NCI-H748 (cell line): ENCODE measurements around the gene TAC3.
"Not testable (repeated sequence)": the region's sequence is repeated elsewhere in the genome, so short reads cannot be mapped to it uniquely, and the experiment has no call there.

Experiments used
- DNase-seq: peaks from one replicate; lab custom pipeline; 2025; ENCODE audit not compliant: unreplicated experiment; lab: John Stamatoyannopoulos, UW

Gene TAC3

DNA sequence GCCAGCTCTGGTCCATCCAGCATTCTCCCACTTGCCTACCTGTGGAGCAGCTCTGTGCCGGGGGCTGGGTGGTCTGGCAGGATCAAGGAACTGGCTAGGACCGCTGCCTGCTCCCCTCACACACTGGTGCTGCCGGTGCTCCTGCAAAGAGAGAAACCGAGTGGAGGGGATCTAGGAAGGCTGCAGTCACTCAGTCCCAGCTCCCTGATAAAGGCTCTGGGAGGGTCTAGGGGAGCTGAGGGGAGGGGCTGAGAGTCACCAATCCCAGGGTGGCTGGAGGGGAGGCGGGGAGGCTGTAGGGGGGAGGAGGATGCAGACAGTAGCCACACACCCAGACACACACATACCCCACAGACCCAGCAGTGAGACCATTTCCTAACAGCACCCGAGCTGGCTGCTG, at the start of gene TAC3:
Gene TAC3 (minus strand): TSS at position 182 of the 400 bp plus-strand sequence. CDS start 732 bp downstream, outside the sequence.
- no peak for DNase-seq

DNA sequence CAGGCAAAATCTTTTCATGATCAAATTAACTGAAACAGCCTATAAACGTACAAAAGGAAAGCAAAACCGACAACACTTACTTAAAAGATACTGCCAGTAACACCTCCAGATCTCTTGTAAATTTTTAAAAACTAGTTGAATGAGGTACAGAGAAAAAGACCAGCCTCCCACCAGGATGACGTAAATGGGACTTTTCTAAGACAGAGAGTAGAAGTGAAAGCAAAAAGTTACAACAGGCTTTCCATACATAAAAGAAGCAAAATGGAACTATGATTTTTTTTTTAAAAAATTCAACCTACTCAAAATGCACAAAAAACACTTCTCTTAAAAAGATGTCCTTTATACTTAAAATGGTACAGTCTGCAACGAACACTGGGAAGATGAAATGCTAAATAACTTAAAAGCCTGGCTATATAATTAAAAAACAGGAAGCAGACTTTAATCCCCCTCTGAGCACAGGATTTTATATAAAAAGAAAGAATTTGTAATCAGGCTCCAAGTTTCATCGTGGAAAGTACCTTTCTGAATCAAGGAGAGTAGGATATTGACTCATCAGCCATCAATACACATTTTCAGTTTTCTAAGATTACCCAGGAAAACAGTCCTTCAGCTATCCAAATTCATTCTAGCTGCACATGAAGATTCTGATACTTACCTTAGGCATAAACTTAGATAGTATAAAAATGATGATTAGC, 47.8 kb upstream of the TAC3 start:
- DNase-seq = no peak

DNA sequence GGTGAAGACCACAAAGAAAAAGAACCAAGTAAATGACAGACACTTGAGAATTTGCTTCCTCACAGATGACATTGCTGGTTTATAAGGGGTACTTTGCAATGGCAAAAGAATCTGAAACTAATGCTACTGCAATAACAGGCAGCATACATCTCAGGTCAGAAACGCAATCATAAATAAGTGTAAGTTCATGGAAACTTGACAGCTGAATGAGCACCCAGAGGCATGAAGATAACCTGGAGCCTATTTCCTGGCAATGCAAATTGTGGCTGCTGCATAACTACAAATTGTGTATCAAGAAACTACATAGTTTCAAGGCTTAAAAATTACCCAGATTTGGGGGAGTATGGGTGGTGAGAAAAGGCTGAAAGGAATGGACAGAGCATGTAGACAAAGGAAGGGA, 42.1 kb upstream of the TAC3 start:
- DNase-seq = no peak

DNA sequence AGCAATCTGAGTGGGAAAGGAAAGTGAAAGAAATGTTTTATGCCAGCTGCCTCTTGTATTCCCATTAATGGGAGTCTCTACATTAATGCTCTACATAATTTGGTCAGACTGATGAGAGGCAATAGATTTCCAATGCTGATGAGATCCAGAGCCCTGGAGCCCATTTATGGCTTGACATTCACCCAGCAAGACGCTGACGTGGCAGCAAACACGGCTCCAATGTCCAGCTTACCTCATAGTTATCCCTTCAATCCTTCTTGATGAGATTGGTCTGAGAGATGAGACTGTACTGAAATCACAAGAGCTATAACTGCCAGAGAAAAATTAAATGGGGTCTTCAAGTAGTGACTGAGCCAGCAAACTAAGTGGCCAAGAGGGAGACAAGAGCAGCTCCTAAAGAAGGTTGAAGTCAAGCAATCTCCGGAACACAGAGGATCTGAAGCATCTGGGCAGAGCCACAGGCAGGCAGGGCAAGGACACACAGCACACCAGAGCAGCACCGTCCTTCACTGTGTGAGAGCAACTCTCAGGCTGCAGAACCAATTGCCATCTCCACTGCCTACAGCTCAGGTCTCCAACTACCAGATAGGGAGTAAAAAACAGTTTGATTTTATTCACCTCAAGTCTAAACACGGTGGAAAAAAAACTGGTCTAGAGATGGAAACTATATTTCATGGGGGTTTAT, 40.9 kb upstream of the TAC3 start:
- no peak for DNase-seq

DNA sequence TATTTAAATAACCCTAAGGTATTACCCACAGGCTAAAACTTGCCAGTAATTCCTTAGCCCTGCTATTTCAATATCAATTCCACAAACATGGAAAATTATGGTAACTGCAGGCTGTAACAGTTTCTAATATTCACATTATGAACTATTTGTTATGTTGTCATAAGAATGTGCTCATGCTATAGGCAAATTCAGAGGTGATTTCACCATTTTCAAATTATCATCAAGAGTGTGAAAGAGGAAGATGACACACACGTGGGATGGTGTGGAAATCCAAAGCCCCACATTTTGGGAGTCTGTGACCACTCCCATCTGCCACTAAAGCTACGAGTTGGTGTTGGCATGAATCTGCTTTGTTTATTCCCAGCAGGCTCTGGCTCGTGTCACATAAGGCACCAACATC, 39.5 kb upstream of the TAC3 start:
- no peak for DNase-seq

DNA sequence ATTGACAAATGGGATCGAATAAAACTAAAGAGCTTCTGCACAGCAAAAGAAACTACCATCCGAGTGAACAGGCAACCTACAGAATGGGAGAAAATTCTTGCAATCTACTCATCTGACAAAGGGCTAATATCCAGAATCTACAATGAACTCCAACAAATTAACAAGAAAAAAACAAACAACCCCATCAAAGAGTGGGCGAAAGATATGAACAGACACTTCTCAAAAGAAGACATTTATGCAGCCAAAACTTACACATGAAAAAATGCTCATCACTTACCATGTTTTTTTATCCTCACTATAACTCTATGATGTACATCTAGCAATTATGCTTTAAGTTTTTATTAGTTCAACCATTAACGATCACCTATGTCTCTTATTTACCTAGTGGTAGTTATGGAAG, 37.6 kb upstream of the TAC3 start:
- not testable (repeated sequence) for DNase-seq

DNA sequence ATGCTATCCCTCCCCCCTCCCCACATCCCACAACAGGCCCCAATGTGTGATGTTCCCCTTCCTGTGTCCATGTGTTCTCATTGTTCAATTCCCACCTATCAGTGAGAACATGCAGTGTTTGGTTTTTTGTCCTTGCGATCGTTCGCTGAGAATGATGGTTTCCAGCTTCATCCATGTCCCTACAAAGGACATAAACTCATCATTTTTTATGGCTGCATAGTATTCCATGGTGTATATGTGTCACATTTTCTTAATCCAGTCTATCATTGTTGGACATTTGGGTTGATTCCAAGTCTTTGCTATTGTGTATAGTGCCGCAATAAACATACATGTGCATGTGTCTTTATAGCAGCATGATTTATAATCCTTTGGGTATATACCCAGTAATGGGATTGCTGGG, 36.8 kb upstream of the TAC3 start:
- DNase-seq = not testable (repeated sequence)

DNA sequence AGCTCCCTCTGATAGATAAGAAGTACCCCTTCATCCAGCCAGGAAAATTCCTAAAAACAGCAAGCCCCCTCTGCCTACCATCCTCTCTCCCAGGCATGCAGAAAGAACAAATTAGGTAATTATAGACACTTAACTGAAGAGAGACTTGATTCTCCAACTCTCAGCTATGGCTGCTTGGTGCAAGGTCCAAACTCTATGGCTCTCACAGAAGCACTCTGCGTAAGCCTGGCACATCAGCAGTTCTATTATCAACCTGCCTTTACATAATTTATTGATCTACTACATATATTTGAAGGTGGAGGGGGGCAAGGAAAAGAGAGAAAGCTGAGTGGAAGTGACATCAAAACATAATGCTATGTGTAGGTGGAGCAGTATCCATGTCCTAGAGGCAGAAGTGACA, 34.7 kb upstream of the TAC3 start:
- no peak for DNase-seq

DNA sequence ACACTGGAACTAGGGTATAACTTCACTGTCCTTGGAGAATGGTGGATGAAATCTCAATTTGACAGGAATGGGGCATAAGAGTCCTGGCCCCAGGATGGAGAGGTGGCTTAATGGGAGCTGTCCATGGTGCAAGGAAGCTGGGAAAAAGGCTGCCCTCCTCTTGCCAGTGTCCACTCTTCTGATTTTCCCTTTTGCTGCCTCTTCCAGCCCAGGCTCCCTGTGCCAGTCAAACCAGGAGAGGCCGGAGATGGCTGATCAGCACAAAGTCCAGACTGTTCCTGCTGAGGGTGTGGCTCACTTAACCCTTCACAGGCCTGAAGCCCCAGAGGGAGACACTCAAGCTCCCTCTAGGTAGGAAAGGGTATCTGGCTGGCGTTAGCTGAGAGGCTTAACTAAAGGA, 33.6 kb upstream of the TAC3 start, which contains the start of gene MYO1A:
Gene MYO1A (minus strand): TSS at position 240 of the 400 bp plus-strand sequence. CDS start 1,806 bp downstream, outside the sequence.
- DNase-seq = no peak

DNA sequence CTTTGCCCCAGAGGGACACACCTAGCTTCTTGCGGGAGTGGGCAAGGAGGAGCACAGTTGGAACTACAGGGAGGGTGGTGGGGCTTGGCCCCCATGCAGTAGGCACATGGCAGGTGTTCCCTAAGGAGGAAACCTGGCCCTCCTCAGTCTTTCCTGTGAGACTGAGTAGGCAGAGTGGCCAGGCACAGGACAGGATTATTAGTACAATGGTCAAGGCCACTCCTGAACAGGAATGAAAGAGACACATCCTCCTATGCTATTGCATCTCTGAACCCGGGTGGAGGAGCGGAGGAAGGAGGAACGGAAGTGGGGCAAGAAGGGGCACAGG, 32.8 kb upstream of the TAC3 start:
- DNase-seq = no peak

DNA sequence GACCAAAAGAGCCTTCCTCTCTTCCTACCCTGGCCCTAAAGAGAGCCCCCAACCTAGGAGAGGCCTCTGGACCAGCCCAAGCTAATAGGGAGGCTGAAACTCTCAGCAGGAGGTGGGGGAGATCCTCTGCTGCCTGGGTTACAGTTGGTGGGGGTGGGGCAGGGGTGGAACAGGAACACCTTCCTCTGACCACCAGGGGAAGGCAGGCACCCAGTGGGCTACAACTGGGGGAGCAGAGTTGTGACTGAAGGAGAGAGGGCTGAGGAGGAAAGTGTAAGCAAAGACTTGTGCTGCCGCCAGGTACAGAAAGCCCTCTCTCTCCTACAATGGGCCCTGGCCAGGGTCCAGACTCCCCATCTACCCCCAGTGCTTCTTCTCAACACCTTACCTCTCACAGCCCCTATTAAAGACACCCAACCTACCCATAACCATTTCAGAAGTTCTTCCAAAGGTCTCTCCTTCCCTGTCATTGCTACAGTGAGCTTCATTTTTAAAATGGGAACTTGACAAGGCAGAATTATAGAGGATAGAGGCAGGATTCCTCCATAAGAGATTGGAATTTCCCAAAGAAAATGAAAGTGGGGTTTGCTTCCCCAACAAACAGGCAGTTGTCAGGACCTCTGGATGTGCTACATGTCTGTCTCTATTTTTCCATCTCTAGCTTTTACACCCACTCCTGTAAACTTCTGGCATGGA, 32.2 kb upstream of the TAC3 start:
- no peak for DNase-seq

DNA sequence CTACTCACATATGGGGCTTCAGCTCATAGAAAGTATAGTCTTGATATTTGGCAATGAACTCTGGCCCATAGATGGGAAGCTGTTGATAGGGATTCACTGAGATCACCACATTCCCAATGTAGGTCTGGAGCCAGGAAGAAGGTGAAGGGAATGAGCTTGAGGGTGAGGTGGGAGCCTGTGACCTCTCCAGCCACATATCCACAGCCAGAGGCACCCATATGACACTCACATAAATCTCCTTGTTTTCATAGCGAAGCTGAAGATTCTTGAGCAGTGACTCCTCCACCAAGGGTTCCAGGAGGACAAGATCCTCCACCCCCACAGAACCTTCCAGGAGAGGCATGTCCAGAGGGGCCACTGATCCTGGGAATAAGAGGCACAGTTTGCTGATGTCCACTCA, 31.7 kb upstream of the TAC3 start:
- DNase-seq = no peak

DNA sequence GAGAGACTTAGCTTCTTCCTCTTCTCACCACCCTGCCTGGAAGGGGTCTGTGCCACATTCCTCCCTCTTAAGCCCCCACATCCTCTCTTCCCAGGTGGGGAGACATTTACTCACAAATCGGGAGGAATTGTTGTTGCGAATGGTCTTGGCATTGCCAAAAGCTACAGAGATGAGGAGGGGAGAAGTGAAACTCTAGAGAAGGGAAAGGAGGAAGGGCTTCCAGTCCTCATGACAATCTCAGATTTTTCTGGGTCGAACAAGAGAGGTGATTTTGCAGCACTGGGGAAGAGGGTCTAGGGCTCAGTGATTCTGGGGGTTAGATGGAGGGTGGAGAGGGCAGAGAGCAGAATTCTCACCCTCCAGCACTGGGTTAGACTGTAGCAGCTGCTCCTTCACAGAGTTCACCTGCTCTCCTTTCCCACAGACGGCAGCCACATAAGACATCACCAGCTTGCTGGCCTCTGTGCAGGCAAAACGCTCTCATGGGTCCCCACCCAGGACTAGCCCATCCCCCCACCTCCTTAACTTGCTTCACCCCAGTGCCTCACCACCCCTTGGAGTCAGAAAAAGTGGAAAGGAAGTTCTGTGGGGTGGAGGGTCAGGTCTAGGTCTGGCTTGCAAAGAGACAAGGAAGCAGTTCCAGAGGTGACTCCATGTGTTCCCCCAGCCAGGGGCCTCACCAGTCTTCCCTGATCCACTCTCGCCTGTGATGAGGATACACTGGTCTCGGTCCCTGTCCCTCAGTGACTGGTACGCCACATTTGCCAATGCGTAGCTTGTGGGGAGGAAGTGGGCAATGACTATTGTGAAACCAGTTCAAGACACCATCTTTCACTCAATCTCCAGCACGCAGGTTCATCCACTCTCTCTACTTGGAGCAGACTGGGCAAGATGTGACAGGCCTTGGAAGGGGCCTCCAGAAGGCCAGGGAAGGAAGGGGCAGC, 30.9 kb upstream of the TAC3 start:
- DNase-seq = no peak

DNA sequence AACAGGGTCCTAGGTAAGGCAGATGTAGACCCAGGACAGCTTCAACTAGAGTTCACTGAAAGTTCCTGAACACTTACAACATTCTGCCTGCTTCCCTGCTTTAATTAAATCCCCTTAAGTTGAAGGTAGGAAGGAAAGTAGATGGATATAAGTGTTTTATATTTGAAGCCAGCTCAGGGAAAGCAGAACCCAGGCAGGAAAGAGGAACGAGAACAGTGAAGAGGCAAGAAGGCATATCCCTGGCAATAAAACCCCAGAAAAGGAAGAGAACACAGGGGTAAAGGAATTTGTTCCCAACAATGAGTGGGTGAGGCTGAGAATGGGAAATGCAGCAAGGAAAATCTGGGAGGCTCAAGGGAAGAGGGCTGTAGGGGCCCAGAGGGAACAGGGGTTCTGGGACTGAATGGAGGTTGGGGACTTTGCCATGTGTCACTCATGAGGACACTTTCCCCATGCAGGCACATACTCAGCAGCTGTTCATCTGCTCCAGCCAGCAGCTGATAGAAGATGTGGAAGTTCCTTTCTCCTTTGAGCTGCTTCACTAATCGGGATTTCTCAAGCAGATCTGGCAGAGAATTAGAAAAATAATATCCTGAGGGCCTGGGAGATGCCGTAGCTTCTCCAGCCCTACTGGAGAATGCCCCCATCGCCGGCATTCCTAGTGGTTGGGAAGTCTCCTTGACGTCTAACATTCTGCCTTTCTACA, 29.9 kb upstream of the TAC3 start:
- no peak for DNase-seq

DNA sequence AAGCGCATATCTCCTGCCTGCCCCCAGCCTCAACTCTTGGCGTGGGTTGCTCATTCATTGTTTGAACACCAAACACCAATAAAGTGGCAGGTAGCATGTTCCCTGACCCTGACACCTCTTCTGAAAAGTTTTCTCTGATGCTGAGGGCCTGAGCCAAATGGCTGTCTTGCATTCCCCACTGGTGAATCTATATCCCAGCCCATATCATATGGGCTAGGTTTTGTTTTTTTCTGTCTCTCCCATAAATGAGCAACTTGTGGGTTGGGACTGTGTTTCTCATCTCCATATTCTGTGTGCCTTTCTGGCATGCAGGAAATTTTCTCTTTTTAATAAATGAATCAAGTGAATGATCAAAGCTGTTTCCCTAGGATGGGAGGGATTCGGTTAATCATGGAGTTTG, 28.6 kb upstream of the TAC3 start:
- DNase-seq = no peak

DNA sequence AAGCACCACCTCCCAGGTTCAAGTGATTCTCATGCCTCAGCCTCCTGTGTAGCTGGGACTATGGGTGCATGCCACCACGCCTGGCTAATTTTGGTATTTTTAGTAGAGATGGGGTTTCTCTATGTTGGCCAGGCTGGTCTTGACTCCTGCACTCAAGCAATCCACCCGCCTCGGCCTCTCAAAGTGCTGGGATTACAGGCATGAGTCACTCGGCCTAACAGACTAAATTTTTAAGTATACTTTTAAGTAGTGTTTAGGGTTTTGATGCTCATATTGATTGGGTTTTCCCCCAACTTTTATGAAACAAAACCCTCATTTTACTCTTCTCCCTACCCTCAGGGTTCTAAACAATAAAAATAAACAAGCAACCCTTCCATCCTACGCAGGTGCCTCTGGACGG, 28.1 kb upstream of the TAC3 start:
- no peak for DNase-seq

DNA sequence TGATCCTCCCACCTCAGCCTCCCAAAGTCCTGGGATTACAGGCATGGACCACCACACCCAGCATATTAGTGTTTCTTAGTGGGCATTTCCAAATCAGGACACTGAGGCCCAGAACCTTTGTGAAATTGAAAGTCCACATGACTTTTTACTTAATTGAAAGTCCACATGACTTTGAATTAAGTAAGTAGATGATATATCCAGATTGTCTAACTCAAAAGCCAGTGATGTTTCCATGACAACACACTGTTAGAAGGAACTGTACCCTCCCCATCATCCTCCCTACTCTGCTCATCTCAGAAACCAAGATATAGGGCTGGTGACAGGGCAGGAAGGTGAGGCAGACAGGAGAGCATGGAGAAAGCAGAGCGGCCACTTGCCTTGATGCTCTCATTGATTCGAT, 26.4 kb upstream of the TAC3 start:
- DNase-seq = no peak

DNA sequence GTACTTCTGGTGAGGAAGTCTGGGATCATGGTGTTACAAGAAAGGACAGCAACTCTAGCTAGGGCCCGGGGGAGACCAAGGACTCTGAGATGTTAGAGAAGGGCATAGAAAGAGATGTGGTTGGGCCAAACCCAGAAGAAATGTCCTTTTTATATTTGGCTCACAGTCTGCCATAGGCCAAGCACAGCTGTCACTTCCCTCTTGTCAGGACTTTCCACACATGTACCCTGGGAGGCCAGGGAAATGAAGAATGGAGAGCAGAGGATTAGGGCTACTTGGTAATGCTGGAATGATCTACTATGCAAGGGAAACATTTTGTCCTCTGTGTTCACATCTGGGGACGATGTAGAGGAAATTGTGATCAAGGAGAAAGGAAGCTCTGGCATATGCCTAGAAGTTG, 24.4 kb upstream of the TAC3 start:
- DNase-seq = no peak

DNA sequence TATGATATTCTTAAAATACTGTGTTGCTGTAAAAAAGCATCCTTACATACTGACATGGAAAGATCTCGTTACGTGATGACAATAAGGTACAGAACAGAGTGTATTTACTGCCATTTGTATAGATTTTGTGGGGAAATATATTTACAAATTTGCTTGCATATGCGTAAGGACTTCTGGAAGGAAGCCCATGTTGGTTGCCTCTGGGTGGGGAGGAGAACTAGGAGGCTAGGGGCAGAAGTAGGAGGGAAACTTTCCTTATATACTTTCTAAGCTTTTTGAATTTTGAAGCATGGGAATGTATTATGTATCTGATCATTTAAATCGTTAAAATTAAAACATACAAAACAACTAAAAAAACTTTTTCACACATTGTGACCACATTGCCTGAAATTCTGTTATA, 23.9 kb upstream of the TAC3 start:
- no peak for DNase-seq

DNA sequence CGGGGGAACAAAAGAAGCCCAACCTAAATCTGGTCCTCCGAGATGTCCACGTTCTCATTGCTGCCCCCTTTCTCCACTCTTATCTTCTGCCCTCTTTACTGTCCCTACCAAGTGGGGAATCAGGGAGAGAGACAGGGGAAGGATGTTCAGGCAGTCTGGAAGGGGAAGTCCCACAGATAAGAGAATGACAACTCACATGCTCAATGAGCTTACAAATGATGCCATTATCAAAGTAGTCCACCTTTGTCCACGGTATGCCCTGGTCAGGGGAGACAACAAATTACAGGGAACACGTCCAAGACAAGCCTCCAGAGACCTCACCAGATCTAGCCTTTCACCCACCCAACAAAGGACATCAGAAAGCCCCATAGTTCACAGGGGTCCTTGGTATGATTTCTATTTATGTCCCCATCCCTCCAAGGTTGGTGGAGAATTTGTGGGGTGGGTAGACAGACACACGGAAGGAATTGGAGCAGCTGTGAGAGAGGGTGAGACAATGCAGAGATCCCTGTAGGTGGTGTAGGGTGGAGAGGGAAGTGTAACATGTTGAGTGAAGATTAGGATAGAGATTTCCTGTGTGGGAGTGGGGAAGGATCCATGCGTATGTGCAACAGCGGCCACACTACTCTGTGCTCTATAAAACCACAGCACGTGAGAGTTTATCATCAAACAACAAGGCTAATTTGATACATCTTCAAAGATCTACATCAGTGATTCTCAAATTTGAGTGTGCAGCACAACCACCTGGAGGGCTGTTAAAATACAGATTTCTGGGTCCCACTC, 22.9 kb upstream of the TAC3 start:
- no peak for DNase-seq
